ENCODE data around the gene SP140L. TPM values are rescaled to one million over a fixed set of nuclear protein-coding genes. Genes with fewer than 3 reads are reported as not detected.

SP140L gene
- total and polyA plus RNA-seq, 2 of the 8 experiments (the other 6 are each of a cell fraction or from before 2014, with no cell fraction given), result 0.36 to 1.5 TPM

DNA sequence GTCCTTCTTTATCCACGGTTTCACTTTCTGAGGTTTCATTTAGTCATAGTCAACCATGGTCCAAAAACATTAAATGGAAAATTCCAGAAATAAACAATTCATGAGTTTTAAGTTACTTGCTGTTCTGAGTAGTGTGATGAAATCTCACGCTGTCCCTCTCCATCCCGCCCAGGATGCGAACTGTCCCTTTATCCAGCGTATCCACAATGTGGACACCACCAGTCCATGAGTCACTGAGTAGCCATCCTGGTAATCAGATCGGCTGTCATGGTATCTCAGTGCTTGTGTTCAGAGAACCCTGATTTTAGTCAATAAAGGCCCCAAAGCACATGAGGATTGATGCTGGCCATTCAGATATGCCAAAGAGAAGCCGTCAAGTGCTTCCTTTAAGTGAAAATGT lies 3.7 kb downstream of the SP140L start (continued):
- TF ChIP-seq NRF1 (IDR thresholded peaks at IDR 0.05; ENCODE audit: low read depth, low read length) (no peak), RXRA (IDR thresholded peaks at IDR 0.05; ENCODE audit: insufficient read depth, low read depth, low read length) (no peak)

Data from H1 (cell line).